H1 (cell line): ENCODE results near the gene IDI2. TPM values are rescaled to one million over a fixed set of nuclear protein-coding genes. Genes with fewer than 3 reads are reported as not detected.

Experiments used
- CTCF ChIA-PET: fragments of 300-600 bp; sonication (Branson Sonifier 250); formaldehyde crosslinking; loops from one replicate; lab custom pipeline; 2021; ENCODE audit not compliant: partially characterized antibody; lab: Charles Lee
- POLR2A ChIA-PET: fragments of 300-600 bp; sonication (Branson Sonifier 250); formaldehyde crosslinking; loops from one replicate; lab custom pipeline; 2021; ENCODE audit warnings: inconsistent platforms; ENCODE audit not compliant: partially characterized antibody; lab: Charles Lee
- DNase-seq, 2 experiments: peaks; one replicate each; pipeline versions ENCODE4 v3.0.0 to v3.0.0-alpha.2; 2010 to 2022; ENCODE audit warnings: low spot score in 2 of 2, low read depth in 1 of 2, mixed read lengths in 1 of 2
- FAIRE-seq: peaks from 2 replicates; lab custom pipeline; 2011; peaks lifted over from hg19 to GRCh38; lab: Jason Lieb, UNC
- H2AFZ ChIP-seq: 2 replicates; pipeline ENCODE4 v1.8.1; 2012; ENCODE audit warnings: low read length, inconsistent platforms
- H2AK5ac ChIP-seq: 2 replicates; pipeline ENCODE4 v1.6.1; 2013; ENCODE audit warnings: low read depth, low read length
- H2BK120ac ChIP-seq: replicated peaks from 2 replicates; pipeline ENCODE3; 2013; ENCODE audit warnings: low read depth, low read length, inconsistent platforms
- H2BK12ac ChIP-seq: 2 replicates; pipeline ENCODE4 v1.6.1; 2013; ENCODE audit warnings: low read depth, low read length
- H2BK15ac ChIP-seq: 2 replicates; pipeline ENCODE4 v1.6.1; 2013; ENCODE audit warnings: low read length
- H2BK20ac ChIP-seq: 2 replicates; pipeline ENCODE4 v1.6.1; 2013; ENCODE audit warnings: low read length
- H2BK5ac ChIP-seq: 2 replicates; pipeline ENCODE4 v1.6.1; 2013; ENCODE audit warnings: low read depth, low read length
- H3K14ac ChIP-seq: 2 replicates; pipeline ENCODE4 v1.6.1; 2013; ENCODE audit warnings: inconsistent platforms; ENCODE audit not compliant: insufficient read length
- H3K18ac ChIP-seq: 2 replicates; pipeline ENCODE4 v1.6.1; 2013; ENCODE audit warnings: low read length; ENCODE audit errors: extremely low read depth
- H3K23ac ChIP-seq: 2 replicates; pipeline ENCODE4 v1.6.1; 2013; ENCODE audit warnings: inconsistent platforms; ENCODE audit not compliant: insufficient read length
- H3K23me2 ChIP-seq: 2 replicates; pipeline ENCODE4 v1.6.1; 2013; ENCODE audit warnings: low read depth, low read length
- H3K27ac ChIP-seq: 2 replicates; pipeline ENCODE4 v1.6.1; 2011; ENCODE audit warnings: low read depth, low read length, inconsistent platforms
- H3K27me3 ChIP-seq, 4 experiments: replicated peaks in 1 of 4; 1 replicate in 1 of 4; 2 replicates in 3 of 4; pipeline versions ENCODE4 v1.6.1 to v1.8.1; 2011 to 2013; ENCODE audit warnings: low read length in 3 of 4, mild to moderate bottlenecking in 3 of 4, inconsistent platforms in 2 of 4, mixed read lengths in 2 of 4, moderate library complexity in 1 of 4; ENCODE audit not compliant: control insufficient read depth in 3 of 4, insufficient read depth in 3 of 4; ENCODE audit errors: extremely low read depth in 1 of 4
- H3K36me3 ChIP-seq, 4 experiments: 2 replicates each; pipeline versions ENCODE4 v1.6.1 to v1.8.1; 2011 to 2013; ENCODE audit warnings: mild to moderate bottlenecking in 4 of 4, low read length in 3 of 4, moderate library complexity in 2 of 4, control low read depth in 1 of 4, inconsistent platforms in 1 of 4; ENCODE audit not compliant: insufficient read depth in 4 of 4, control insufficient read depth in 2 of 4
- H3K4ac ChIP-seq: replicated peaks from 2 replicates; pipeline ENCODE3; 2013; ENCODE audit warnings: low read length, low read depth, mixed read lengths, inconsistent platforms; ENCODE audit not compliant: insufficient read length
- H3K4me1 ChIP-seq, 4 experiments: replicated peaks in 1 of 4; 1 replicate in 1 of 4; 2 replicates in 3 of 4; pipeline versions ENCODE4 v1.6.1 to v1.8.1; 2011 to 2013; ENCODE audit warnings: low read length in 3 of 4, inconsistent platforms in 2 of 4, mixed read lengths in 1 of 4; ENCODE audit not compliant: insufficient read depth in 4 of 4, control insufficient read depth in 3 of 4
- H3K4me2 ChIP-seq, 2 experiments: 2 replicates each; pipeline versions ENCODE4 v1.6.1 to v1.8.1; 2011 to 2013; ENCODE audit warnings: low read depth in 2 of 2, low read length in 2 of 2, control low read depth in 1 of 2, inconsistent platforms in 1 of 2, mild to moderate bottlenecking in 1 of 2; ENCODE audit not compliant: insufficient read depth in 1 of 2
- H3K4me3 ChIP-seq, 4 experiments: fragments of 200-600, 300-600 bp in 1 of 4; sonication (generic), shearing (Covaris generic), sonication (Bioruptor Twin) in 1 of 4; 2 replicates each; pipeline versions ENCODE4 v1.5.1 to v1.8.1; 2011 to 2016; ENCODE audit warnings: low read length in 4 of 4, low read depth in 3 of 4, control low read depth in 2 of 4, inconsistent platforms in 2 of 4, mild to moderate bottlenecking in 2 of 4, mixed read lengths in 1 of 4, moderate library complexity in 1 of 4; ENCODE audit not compliant: insufficient read depth in 2 of 4; ENCODE audit errors: extremely low read depth in 1 of 4
- H3K56ac ChIP-seq: replicated peaks from 2 replicates; pipeline ENCODE3; 2013; ENCODE audit warnings: low read depth, mild to moderate bottlenecking, mixed read lengths, low read length, inconsistent platforms; ENCODE audit not compliant: insufficient read length
- H3K79me1 ChIP-seq: 2 replicates; pipeline ENCODE4 v1.6.1; 2013; ENCODE audit warnings: low read depth, low read length, control low read depth
- H3K79me2 ChIP-seq, 2 experiments: 2 replicates each; pipeline versions ENCODE4 v1.6.1 to v1.8.1; 2012 to 2013; ENCODE audit warnings: low read length in 2 of 2, mild to moderate bottlenecking in 2 of 2, inconsistent platforms in 1 of 2; ENCODE audit not compliant: insufficient read depth in 2 of 2, control insufficient read depth in 1 of 2
- H3K9ac ChIP-seq, 4 experiments: replicated peaks in 1 of 4; 1 replicate in 1 of 4; 2 replicates in 3 of 4; pipeline versions ENCODE4 v1.6.1 to v1.8.1; 2011 to 2013; ENCODE audit warnings: low read depth in 3 of 4, low read length in 3 of 4, control low read depth in 2 of 4, mild to moderate bottlenecking in 2 of 4, moderate library complexity in 2 of 4, inconsistent platforms in 1 of 4; ENCODE audit errors: extremely low read depth in 1 of 4
- H3K9me3 ChIP-seq, 2 experiments: 2 replicates each; pipeline versions ENCODE4 v1.6.1 to v1.8.1; 2012 to 2013; ENCODE audit warnings: mild to moderate bottlenecking in 2 of 2, moderate library complexity in 2 of 2, control low read depth in 1 of 2, inconsistent platforms in 1 of 2, low read depth in 1 of 2, low read length in 1 of 2, mixed read lengths in 1 of 2; ENCODE audit not compliant: insufficient read depth in 2 of 2
- H4K20me1 ChIP-seq, 2 experiments: replicated peaks in 1 of 2; 2 replicates each; pipeline versions ENCODE3 to v1.8.1; 2011 to 2013; ENCODE audit warnings: inconsistent platforms in 2 of 2, low read length in 2 of 2, mild to moderate bottlenecking in 1 of 2; ENCODE audit not compliant: insufficient read depth in 2 of 2, control insufficient read depth in 1 of 2
- H4K5ac ChIP-seq: 2 replicates; pipeline ENCODE4 v1.6.1; 2013; ENCODE audit warnings: low read length, low read depth, mixed read lengths, inconsistent platforms; ENCODE audit not compliant: insufficient read length
- H4K8ac ChIP-seq: 2 replicates; pipeline ENCODE4 v1.8.0; 2013; ENCODE audit warnings: mild to moderate bottlenecking, moderate library complexity, low read length, inconsistent platforms; ENCODE audit not compliant: insufficient read depth; ENCODE audit errors: extremely low read depth
- H4K91ac ChIP-seq: replicated peaks from 2 replicates; pipeline ENCODE3; 2013; ENCODE audit warnings: low read length, mixed read lengths, inconsistent platforms; ENCODE audit not compliant: insufficient read length
- CTCF ChIP-seq, 3 experiments: IDR thresholded peaks; 1 replicate in 2 of 3; 2 replicates in 1 of 3; pipeline versions ENCODE4 v1.5.1 to v1.6.1; 2011; ENCODE audit warnings: low read length in 3 of 3, mild to moderate bottlenecking in 3 of 3, inconsistent platforms in 2 of 3, low read depth in 1 of 3, moderate library complexity in 1 of 3; ENCODE audit not compliant: insufficient read depth in 1 of 3; ENCODE audit errors: control extremely low read depth in 1 of 3
- EP300 ChIP-seq, 2 experiments: IDR thresholded peaks; 1 replicate in 1 of 2; 2 replicates in 1 of 2; pipeline ENCODE4 v1.6.1; 2011 to 2012; ENCODE audit warnings: low read depth in 2 of 2, low read length in 2 of 2, mild to moderate bottlenecking in 2 of 2, borderline replicate concordance in 1 of 2, inconsistent platforms in 1 of 2, moderate library complexity in 1 of 2
- FOSL1 ChIP-seq: IDR thresholded peaks from 2 replicates; pipeline ENCODE4 v1.6.1; 2011; ENCODE audit warnings: mild to moderate bottlenecking, low read depth, low read length, moderate library complexity; ENCODE audit not compliant: insufficient read depth
- WGBS, 2 experiments: shearing (Covaris generic) in 1 of 2; methylation state at CpG; one replicate each; pipeline versions ENCODE4 v1.1.6 to v1.1.7; 2013 to 2015; ENCODE audit warnings: low lambda C conversion rate in 2 of 2, mixed read lengths in 2 of 2, inconsistent platforms in 1 of 2, low coverage in 1 of 2, missing lambda C conversion rate in 1 of 2; ENCODE audit not compliant: insufficient replicate concordance in 2 of 2, insufficient coverage in 1 of 2, insufficient read length in 1 of 2; ENCODE audit errors: extremely low coverage in 1 of 2, missing lambda C conversion rate in 1 of 2; 5-methylcytosine and 5-hydroxymethylcytosine counted together
- polyA plus RNA-seq, 7 experiments: library from polyadenylated mRNA; depleted of rRNA in 3 of 7; stranded (reverse) in 5 of 7; unstranded in 2 of 7; fragments of >200 nt in 5 of 7; fragments of 200-250 nt in 2 of 7; gene quantifications; 1 replicate in 5 of 7; 2 replicates in 1 of 7; 4 replicates in 1 of 7; pipeline versions ENCODE4 v1.2.1 to v1.2.3, GENCODE V29; 2011 to 2013; ENCODE audit warnings: missing spikeins in 2 of 7, mixed read lengths in 2 of 7
- total RNA-seq: library from RNA; stranded (reverse); fragmentation: NEBNext Ultra II Directional; extraction: Animal tissue kit (Norgen Biotek cat#: 25700); gene quantifications from 2 replicates; pipeline ENCODE4 v1.2.1, GENCODE V29; 2021

The IDI2 gene
- total and polyA plus RNA-seq, 2 of the 8 experiments (the other 6 are each of a cell fraction or from before 2014, with no cell fraction given) = not detected

GRCh38 chr10:980468-981093, 45.1 kb downstream of the IDI2 start:
- Histone ChIP-seq H2AFZ (no peak overlapping the region), H3K56ac (no peak overlapping the region), H2BK5ac (no peak overlapping the region), H2BK120ac (no peak overlapping the region), H3K27ac (no peak overlapping the region), H3K9ac (no peak overlapping the region), H3K4me1 (no peaks in the 10 kb centered on the region), H2BK12ac (no peak overlapping the region), H3K4me3 (no peak overlapping the region), H3K23ac (no peak overlapping the region), H3K36me3 (peaks cover 0 to 4% (median 0%) of the 10 kb centered on the region in 4 experiments; a peak in 1 of 8 replicates), H3K27me3 (no peaks in the 10 kb centered on the region), H4K5ac (no peak overlapping the region), H4K20me1 (no peaks in the 10 kb centered on the region), H3K79me2 (no peaks in the 10 kb centered on the region), H2AK5ac (no peak overlapping the region), H2BK15ac (no peak overlapping the region), H3K23me2 (no peaks in the 10 kb centered on the region), H3K4ac (no peak overlapping the region), H3K4me2 (no peak overlapping the region), H4K8ac (no peak overlapping the region), H3K14ac (no peak overlapping the region), H3K18ac (no peak overlapping the region), H4K91ac (no peak overlapping the region), H3K9me3 (peaks cover 23 to 27% of the 10 kb centered on the region in 2 experiments), H3K79me1 (0 out of 2 replicates have a peak, but pooled peaks cover 2% of the 10 kb centered on the region), H2BK20ac (no peak overlapping the region)
- ChIA-PET CTCF (interaction anchor here (1.4 kb wide), 1 partner anchor 10 kb away, joined by 4 read pairs; no protein-coding TSS in a partner anchor), POLR2A (interaction anchor here (1.0 to 1.4 kb wide), 4 partner anchors 8 to 80 kb away, joined by 3 to 5 read pairs (median 3); partner anchors contain the start of genes GTPBP4 and IDI1)
- FAIRE-seq (no peak), DNase-seq (no peak)
- 90% methylated on average over 5 of the region's 5 CpGs; no CpG with 5 or more reads in 1 of the 2 experiments for WGBS, 2 experiments
- TF ChIP-seq CTCF (IDR thresholded peaks at IDR 0.05; ENCODE audit: control extremely low read depth in 1 of 3, insufficient read depth in 1 of 3, low read depth in 1 of 3, low read length in 3 of 3) = no peak
- no peak for TF ChIP-seq EP300 (IDR thresholded peaks at IDR 0.05; ENCODE audit: borderline replicate concordance in 1 of 2, low read depth in 2 of 2, low read length in 2 of 2)
- no peak for TF ChIP-seq FOSL1
